ENCODE results near the gene INPPL1. TPM values are rescaled to one million over a fixed set of nuclear protein-coding genes. Genes with fewer than 3 reads are reported as not detected.
"Not testable (repeated sequence)": the region's sequence is repeated elsewhere in the genome, so short reads cannot be mapped to it uniquely, and the experiment has no call there.

Gene INPPL1
- total RNA-seq (2014; rRNA removed; shearing (Covaris generic); ENCODE audit: low replicate concordance), result 25.6 and 51.8 TPM in 2 replicates

DNA sequence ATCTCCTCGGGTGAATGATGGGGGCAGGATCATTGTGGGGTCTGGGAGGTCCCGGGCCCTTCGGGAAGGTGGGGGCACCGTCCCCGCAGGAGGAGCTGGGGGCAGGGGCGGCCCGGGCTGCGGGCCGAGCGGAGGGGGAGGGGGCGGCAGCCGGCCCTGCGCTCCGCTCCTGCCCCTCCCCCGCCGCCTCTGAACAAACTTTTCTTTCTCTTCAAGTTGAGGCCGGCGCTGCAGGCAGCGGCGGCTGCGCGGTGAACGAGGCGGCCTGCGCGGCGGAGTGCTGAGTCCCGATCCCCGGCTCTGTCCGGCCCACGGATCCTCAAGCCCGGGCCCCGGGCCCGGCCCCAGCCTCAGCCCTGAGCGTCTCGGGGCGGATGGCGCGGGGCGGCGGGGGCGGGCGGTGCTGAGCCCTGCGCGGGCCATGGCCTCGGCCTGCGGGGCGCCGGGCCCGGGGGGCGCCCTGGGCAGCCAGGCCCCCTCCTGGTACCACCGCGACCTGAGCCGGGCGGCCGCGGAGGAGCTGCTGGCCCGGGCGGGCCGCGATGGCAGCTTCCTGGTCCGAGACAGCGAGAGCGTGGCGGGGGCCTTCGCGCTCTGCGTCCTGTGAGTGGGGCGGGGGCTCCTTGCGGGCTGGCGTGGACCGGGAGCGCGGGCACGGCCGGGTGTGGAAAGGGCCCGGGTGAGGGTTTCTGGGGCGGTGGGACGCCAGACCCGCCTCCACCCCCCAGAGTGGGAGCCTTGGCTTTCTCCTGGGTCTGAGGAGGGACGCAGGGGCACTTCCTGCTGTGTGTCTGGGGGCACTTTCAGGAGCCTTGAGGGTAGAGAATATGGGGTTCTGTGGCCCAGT lies at the start of gene INPPL1:
Gene INPPL1, plus strand, starts transcription at position 204 of the 847 bp plus-strand sequence. Its CDS starts 218 bp downstream, at position 422.
- DNase-seq, result peak; percentile 43
- H3K9me3 ChIP-seq, result no peaks in the 10 kb centered on the region
- no peaks in the 10 kb centered on the region for H3K27me3 ChIP-seq
- H3K36me3 ChIP-seq, result peaks cover 43% of the 10 kb centered on the region
- peak within 1 kb of the TSS; percentile 95 for H3K4me3 ChIP-seq

DNA sequence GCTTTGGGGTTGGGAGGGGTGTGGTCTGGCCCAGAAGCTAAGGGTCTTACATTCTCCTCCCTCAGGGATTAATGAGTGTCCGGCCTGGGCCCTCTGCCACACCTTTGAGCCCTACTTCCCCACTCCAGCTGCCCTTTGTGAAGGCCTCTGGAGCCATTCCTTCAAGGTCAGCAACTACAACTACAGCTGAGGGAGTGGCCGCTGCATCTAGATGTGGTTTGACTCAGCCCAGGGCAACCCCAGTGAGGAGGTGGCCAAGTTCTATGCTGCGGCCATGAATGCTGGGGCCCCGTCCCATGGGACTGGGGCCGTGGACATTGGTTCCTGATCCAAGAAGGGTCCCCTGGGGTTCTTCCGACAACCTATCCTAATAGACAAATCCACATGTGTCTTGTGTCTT lies 46.9 kb upstream of the INPPL1 start:
- Histone ChIP-seq H3K36me3 (no peaks in the 10 kb centered on the region), H3K4me3 (no peak overlapping the region), H3K27me3 (no peaks in the 10 kb centered on the region), H3K9me3 (no peaks in the 10 kb centered on the region)
- DNase-seq, result no peak

DNA sequence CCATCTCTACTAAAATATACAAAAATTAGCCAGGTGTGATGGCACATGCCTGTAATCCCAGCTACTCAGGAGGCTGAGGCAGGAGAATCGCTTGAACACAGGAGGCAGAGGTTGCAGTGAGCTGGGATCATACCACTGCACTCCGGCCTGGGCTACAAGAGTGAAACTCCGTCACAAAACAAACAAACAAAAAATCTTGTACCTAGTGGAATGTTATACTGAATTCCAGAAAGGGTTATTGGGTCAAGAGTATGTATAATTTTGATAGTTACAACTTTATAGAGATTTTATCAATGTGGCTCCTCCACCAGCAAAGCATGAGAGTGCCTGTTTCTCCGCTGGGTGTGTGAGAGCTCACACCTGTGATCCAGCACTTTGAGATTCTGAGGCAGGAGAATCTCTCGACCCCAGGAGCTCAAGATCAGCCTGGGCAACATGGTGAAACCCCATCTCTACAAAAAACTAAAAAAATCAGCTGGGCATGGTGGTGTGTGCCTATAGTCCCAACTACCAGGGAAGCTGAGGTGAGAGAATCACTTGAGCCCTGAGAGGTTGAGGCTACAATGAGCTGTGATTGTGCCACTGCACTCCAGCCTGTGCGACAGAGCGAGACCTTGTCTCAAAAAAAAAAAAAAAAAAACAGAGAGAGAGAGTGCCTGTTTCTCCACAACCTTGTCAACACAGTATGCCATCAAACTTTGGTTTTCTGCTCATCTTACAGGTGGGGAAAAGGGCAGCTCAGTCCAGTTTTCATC lies 45.3 kb upstream of the INPPL1 start:
- no peak overlapping the region for H3K4me3 ChIP-seq
- no peak for DNase-seq

DNA sequence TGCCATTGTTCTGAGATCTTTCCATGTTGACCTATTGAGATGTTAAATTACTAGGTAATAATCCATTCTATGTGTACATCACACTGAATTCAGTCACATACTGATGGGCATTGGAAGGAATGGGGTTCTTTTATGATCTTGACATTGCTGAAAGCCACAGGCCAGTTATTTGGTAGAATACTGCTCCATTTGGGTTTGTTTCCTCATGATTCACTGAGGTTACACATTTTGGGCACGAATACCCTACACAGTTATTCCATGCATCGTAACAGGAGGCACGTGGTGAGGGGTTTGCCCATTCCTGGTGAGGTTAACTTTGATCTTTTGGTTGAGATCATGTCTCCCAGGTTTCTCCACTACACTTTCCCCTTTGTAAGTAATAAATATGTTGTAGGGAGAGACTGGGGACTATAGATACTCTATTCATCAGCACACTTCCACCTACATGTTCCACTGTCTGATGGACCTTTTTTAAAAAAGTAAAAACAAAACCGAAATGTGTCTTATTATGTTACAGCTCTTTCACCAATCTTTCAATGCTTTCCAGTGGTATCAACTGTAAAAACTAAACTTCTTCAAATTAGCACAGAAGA lies 44.7 kb upstream of the INPPL1 start:
- Histone ChIP-seq H3K27me3 (no peaks in the 10 kb centered on the region), H3K4me3 (no peak overlapping the region), H3K9me3 (no peaks in the 10 kb centered on the region), H3K36me3 (no peaks in the 10 kb centered on the region)
- no peak for DNase-seq

More for the DNA sequence above, 45.3 kb upstream of the INPPL1 start:
- H3K9me3 ChIP-seq, result no peaks in the 10 kb centered on the region
- no peaks in the 10 kb centered on the region for H3K36me3 ChIP-seq
- no peaks in the 10 kb centered on the region for H3K27me3 ChIP-seq

DNA sequence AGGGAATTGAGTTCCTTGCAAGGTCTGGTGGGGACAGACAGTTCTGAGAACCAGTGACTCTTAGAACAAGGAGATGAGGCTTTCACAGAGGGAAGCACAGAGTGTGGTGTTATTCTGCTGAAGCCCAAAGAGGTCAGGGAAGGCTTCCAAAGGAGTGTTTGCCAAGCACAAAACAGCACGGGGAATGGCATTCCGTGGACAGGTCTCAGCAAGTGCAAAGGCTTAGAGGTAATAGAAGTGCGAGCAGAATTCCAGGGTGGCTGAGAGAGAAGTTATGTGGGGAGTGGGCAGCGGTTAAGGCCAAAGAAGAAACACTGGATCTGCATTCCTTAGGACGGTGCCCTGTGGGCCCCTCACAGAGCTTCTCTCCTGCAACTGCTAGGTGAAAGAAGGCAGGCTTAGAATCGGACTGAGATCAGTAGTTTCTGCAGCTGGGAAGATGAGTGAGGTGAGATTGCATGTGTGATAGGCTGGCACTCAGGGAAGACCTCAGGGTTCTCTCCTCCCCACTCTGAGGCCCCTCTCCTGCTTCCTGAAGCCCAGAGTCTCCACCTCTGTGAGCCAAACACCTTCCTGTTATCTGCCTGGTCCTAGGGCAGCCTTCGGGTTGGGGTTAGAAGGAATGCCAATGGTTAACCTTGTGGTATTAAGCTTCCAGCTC lies 43.5 kb upstream of the INPPL1 start:
- not testable (repeated sequence) for H3K4me3 ChIP-seq, H3K36me3 ChIP-seq, H3K27me3 ChIP-seq, H3K9me3 ChIP-seq
- DNase-seq, result peak; percentile 15

DNA sequence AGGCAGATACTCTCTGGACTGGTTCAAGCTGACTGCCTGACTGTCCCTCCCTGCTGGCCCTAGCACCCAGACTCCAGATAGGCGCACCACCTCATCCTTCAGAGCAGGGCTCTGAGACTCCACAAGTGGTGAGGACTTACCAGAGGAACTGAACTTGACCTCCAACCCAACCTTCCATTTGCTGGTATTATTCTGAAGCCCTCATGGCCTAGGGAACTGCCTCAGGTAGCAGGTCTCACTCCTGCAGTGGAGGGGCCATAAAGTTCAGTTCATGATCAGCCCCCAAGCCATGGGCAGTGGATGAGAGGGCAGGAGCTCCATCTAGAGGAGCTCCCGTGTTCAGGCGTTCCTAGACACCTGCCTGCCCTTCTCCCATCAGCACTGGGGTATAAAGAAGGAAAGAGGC lies 43.0 kb upstream of the INPPL1 start:
- not testable (repeated sequence) for H3K36me3 ChIP-seq, H3K4me3 ChIP-seq, H3K9me3 ChIP-seq, H3K27me3 ChIP-seq
- DNase-seq, result peak; percentile 35

DNA sequence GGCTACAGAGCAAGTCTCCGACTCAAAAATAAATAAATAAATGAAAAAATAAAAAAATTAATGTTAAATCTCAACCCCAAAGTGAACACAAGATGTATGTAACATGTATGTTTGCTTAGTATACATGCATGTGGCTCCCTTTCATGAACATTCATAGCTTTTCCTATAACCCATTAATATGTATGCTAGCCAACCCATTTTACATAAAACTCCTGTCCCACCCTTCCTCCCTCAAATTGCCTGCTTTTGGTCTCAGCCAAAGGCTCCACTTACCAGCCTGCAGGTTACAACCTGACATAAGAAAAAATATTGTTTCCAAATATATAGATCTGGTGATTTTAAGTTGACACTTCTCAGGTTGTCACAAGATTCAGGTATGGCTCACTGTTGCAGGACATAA lies 36.3 kb upstream of the INPPL1 start:
- no peak overlapping the region for H3K4me3 ChIP-seq
- H3K36me3 ChIP-seq, result no peaks in the 10 kb centered on the region
- no peak for DNase-seq
- no peaks in the 10 kb centered on the region for H3K27me3 ChIP-seq
- H3K9me3 ChIP-seq, result no peaks in the 10 kb centered on the region

DNA sequence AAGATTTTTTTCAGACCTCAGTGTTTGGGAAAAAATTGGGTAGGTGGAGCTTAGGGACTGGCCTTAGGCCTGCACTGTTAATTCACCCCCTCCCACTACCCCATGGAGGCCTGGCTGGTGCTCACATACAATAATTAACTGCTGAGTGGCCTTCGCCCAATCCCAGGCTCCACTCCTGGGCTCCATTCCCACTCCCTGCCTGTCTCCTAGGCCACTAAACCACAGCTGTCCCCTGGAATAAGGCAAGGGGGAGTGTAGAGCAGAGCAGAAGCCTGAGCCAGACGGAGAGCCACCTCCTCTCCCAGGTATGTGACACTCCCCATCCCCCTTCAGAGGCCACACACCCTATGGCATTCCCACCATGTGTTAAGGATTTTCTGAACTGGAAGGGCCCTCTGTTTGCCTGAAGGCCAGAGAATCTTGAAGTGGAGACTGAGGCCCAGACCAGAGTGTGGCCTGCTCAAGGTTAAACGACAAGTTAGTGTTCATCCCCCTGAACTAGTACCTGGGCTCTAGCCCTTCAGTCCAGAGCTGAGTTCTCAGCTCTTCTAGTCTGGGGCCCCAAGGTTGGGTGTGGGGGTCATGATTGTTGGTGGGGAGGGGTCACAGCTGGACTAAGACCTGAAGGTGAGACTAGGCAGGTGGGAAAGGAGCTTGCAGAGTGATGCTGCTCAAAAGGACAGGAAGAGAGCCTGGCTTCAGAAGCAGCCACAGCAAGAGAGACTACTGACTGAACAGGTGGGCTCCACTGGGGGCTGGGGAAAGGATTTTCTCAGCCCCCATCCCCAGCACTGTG lies 34.9 kb upstream of the INPPL1 start:
- peak; percentile 43 for DNase-seq
- H3K4me3 ChIP-seq, result no peak overlapping the region
- no peaks in the 10 kb centered on the region for H3K36me3 ChIP-seq
- no peaks in the 10 kb centered on the region for H3K27me3 ChIP-seq
- H3K9me3 ChIP-seq, result no peaks in the 10 kb centered on the region

- Histone ChIP-seq H3K36me3 (no peaks in the 10 kb centered on the region), H3K4me3 (no peak overlapping the region), H3K9me3 (no peaks in the 10 kb centered on the region), H3K27me3 (no peaks in the 10 kb centered on the region)
- DNase-seq, result no peak
These were observed 33.9 kb upstream of the INPPL1 start for GRCh38 chr11:72190631-72191071.

- Histone ChIP-seq H3K36me3 (no peaks in the 10 kb centered on the region), H3K9me3 (no peaks in the 10 kb centered on the region), H3K4me3 (no peak within 1 kb of the TSS), H3K27me3 (no peaks in the 10 kb centered on the region)
- no peak for DNase-seq
These were observed 32.6 kb upstream of the INPPL1 start, which contains the start of gene FOLR1 for GRCh38 chr11:72191961-72192381. Gene FOLR1 (plus strand): TSS chr11:72192140. CDS start chr11:72192174, 34 bp downstream.

- no peak for DNase-seq
- Histone ChIP-seq H3K9me3 (no peaks in the 10 kb centered on the region), H3K4me3 (no peak overlapping the region), H3K27me3 (no peaks in the 10 kb centered on the region), H3K36me3 (no peaks in the 10 kb centered on the region)
These were observed 28.9 kb upstream of the INPPL1 start for GRCh38 chr11:72195518-72196270.

GRCh38 chr11:72201445-72201844 lies 23.1 kb upstream of the INPPL1 start:
- H3K36me3 ChIP-seq, H3K4me3 ChIP-seq, H3K9me3 ChIP-seq, H3K27me3 ChIP-seq, DNase-seq: not testable (repeated sequence)

DNA sequence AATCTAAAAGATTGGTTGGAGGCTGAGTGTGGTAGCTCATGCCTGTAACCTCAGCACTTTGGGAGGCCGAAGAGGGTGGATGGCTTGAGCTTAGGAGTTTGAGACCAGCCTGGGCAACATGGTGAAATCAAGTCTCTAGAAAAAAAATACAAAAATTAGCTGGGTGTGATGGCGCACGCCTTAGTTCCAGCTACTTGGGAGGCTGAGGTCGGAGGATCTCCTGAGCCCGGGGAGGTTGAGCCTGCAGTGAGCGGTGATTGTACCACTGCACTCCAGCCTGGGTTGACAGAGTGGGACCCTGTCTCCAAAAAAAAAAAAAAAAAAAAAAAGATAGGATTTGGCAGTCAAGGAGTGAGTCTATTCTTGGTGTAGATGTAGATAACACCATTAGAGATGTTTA lies 22.0 kb upstream of the INPPL1 start:
- DNase-seq, result no peak
- no peaks in the 10 kb centered on the region for H3K36me3 ChIP-seq
- H3K4me3 ChIP-seq, result no peak overlapping the region
- H3K27me3 ChIP-seq, result no peaks in the 10 kb centered on the region
- no peaks in the 10 kb centered on the region for H3K9me3 ChIP-seq

- Histone ChIP-seq H3K9me3 (no peaks in the 10 kb centered on the region), H3K4me3 (no peak overlapping the region), H3K36me3 (no peaks in the 10 kb centered on the region), H3K27me3 (no peaks in the 10 kb centered on the region)
- no peak for DNase-seq
These were observed 21.4 kb upstream of the INPPL1 start for GRCh38 chr11:72203163-72203562.

DNA sequence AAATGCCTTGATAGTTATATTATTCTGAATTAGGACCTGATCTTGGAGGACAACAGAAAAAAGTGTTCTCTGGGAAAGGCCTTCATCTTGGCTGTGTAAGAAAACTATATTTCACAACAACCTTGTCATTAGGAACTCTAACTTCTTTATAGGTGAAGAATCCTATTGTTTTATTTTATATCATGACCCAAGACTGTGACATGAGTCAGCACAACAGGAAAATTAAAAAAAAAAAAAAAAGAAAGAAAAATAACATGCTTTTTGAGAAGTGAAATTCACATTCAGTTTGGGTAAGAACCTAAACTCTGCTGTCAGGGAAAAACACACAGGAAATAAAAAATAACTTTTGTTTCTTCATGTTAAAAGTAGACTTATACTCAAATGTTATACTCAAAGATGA lies 19.7 kb upstream of the INPPL1 start:
- H3K9me3 ChIP-seq, result peaks cover 5% of the 10 kb centered on the region

More for the DNA sequence above, 19.7 kb upstream of the INPPL1 start:
- no peaks in the 10 kb centered on the region for H3K27me3 ChIP-seq
- H3K36me3 ChIP-seq, result no peaks in the 10 kb centered on the region
- no peak overlapping the region for H3K4me3 ChIP-seq
- no peak for DNase-seq

Data from MG63 (cell line).